Nephron (organoid): ENCODE data around the gene DGKA.

ENCODE experiments used
- H3K27ac Mint-ChIP-seq, 3 experiments: 2 replicates each; pipeline ENCODE4 v1.8.0; 2020; ENCODE audit warnings: mixed read lengths in 3 of 3, mild to moderate bottlenecking in 2 of 3, moderate library complexity in 1 of 3
- H3K27me3 Mint-ChIP-seq: 2 replicates; pipeline ENCODE4 v1.8.0; 2021; ENCODE audit warnings: low read depth, mild to moderate bottlenecking, moderate library complexity, mixed read lengths
- H3K36me3 Mint-ChIP-seq: 2 replicates; pipeline ENCODE4 v1.8.0; 2020; ENCODE audit warnings: low read depth, mixed read lengths
- H3K4me1 Mint-ChIP-seq: 2 replicates; pipeline ENCODE4 v1.8.0; 2020; ENCODE audit warnings: mixed read lengths
- H3K4me3 Mint-ChIP-seq, 3 experiments: 2 replicates each; pipeline ENCODE4 v1.8.0; 2020; ENCODE audit warnings: mild to moderate bottlenecking in 3 of 3, mixed read lengths in 3 of 3, moderate library complexity in 2 of 3
- H3K9me3 Mint-ChIP-seq: 2 replicates; pipeline ENCODE4 v1.8.0; 2020; ENCODE audit warnings: mixed read lengths
- TF ChIP-seq, protein P1 (sequence below), 3 experiments: fragments of 200-600 bp; sonication (generic); IDR thresholded peaks; one replicate each; pipeline ENCODE4 v1.5.0; 2021; ENCODE audit warnings: antibody characterized with exemption in 3 of 3; ENCODE audit not compliant: unreplicated experiment in 3 of 3

Gene DGKA

GRCh38 chr12:55972456-55972855 lies 41.5 kb downstream of the DGKA start:
- TF ChIP-seq, protein P1, sequence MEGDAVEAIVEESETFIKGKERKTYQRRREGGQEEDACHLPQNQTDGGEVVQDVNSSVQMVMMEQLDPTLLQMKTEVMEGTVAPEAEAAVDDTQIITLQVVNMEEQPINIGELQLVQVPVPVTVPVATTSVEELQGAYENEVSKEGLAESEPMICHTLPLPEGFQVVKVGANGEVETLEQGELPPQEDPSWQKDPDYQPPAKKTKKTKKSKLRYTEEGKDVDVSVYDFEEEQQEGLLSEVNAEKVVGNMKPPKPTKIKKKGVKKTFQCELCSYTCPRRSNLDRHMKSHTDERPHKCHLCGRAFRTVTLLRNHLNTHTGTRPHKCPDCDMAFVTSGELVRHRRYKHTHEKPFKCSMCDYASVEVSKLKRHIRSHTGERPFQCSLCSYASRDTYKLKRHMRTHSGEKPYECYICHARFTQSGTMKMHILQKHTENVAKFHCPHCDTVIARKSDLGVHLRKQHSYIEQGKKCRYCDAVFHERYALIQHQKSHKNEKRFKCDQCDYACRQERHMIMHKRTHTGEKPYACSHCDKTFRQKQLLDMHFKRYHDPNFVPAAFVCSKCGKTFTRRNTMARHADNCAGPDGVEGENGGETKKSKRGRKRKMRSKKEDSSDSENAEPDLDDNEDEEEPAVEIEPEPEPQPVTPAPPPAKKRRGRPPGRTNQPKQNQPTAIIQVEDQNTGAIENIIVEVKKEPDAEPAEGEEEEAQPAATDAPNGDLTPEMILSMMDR (IDR thresholded peaks at IDR 0.05; ENCODE audit: unreplicated experiment in 3 of 3): no peak
- peaks cover 22% of the 10 kb centered on the region for H3K36me3 Mint-ChIP-seq
- H3K27me3 Mint-ChIP-seq: no peaks in the 10 kb centered on the region
- no peaks in the 10 kb centered on the region for H3K9me3 Mint-ChIP-seq
- peak overlapping the region in 2 of 3 experiments; percentile 54 to 68 for H3K4me3 Mint-ChIP-seq
- H3K27ac Mint-ChIP-seq: no peak overlapping the region
- peaks cover 17% of the 10 kb centered on the region for H3K4me1 Mint-ChIP-seq

GRCh38 chr12:55972911-55973598 lies 42.1 kb downstream of the DGKA start:
- Mint-ChIP-seq H3K4me1 (peaks cover 11% of the 10 kb centered on the region), H3K27ac (no peak overlapping the region), H3K4me3 (no peak overlapping the region), H3K9me3 (no peaks in the 10 kb centered on the region), H3K36me3 (peaks cover 26% of the 10 kb centered on the region), H3K27me3 (no peaks in the 10 kb centered on the region)
- TF ChIP-seq, protein P1 (IDR thresholded peaks at IDR 0.05; ENCODE audit: unreplicated experiment in 3 of 3): no peak

- Mint-ChIP-seq H3K36me3 (peaks cover 32% of the 10 kb centered on the region), H3K9me3 (no peaks in the 10 kb centered on the region), H3K27ac (no peak within 1 kb of the TSS), H3K27me3 (no peaks in the 10 kb centered on the region), H3K4me3 (no peak within 1 kb of the TSS), H3K4me1 (peaks cover 7% of the 10 kb centered on the region)
- TF ChIP-seq, protein P1 (IDR thresholded peaks at IDR 0.05; ENCODE audit: unreplicated experiment in 3 of 3): no peak
Measured at GRCh38 chr12:55973599-55974307, 42.8 kb downstream of the DGKA start, which contains the start of gene RAB5B. RAB5B (plus strand) TSS chr12:55974078; CDS start chr12:55986961, 12,883 bp downstream.

GRCh38 chr12:55974308-55974730 lies 43.4 kb downstream of the DGKA start:
- Mint-ChIP-seq H3K27me3 (no peaks in the 10 kb centered on the region), H3K4me1 (peaks cover 12% of the 10 kb centered on the region), H3K4me3 (no peak overlapping the region), H3K36me3 (peaks cover 38% of the 10 kb centered on the region), H3K9me3 (no peaks in the 10 kb centered on the region), H3K27ac (no peak overlapping the region)
- TF ChIP-seq, protein P1 (IDR thresholded peaks at IDR 0.05; ENCODE audit: unreplicated experiment in 3 of 3): no peak

GRCh38 chr12:55978393-55978792 lies 47.4 kb downstream of the DGKA start:
- TF ChIP-seq, protein P1 (IDR thresholded peaks at IDR 0.05; ENCODE audit: unreplicated experiment in 3 of 3): no peak
- peaks cover 14% of the 10 kb centered on the region for H3K4me1 Mint-ChIP-seq

More at GRCh38 chr12:55978393-55978792, 47.4 kb downstream of the DGKA start:
- Mint-ChIP-seq H3K27me3 (peaks cover 3% of the 10 kb centered on the region), H3K9me3 (no peaks in the 10 kb centered on the region), H3K27ac (no peak overlapping the region), H3K4me3 (no peak overlapping the region), H3K36me3 (peaks cover 59% of the 10 kb centered on the region)
